Activated T-cell treated with anti-CD3 and anti-CD28 coated beads, Interleukin-2, amount 50 U/mL, for 24 hours (primary cell): ENCODE data around the gene NUPR1.
"Not testable (repeated sequence)": the region's sequence is repeated elsewhere in the genome, so short reads cannot be mapped to it uniquely, and the experiment has no call there.

Experiments
- DNase-seq: peaks from one replicate; pipeline ENCODE4 v3.0.0-alpha.2; 2020
- H3K27ac Mint-ChIP-seq: 2 replicates; pipeline ENCODE4 v1.8.0; 2020; ENCODE audit warnings: mild to moderate bottlenecking, mixed read lengths
- H3K27me3 Mint-ChIP-seq: 2 replicates; pipeline ENCODE4 v1.8.0; 2020; ENCODE audit warnings: mixed read lengths
- H3K36me3 Mint-ChIP-seq: 2 replicates; pipeline ENCODE4 v1.8.0; 2020; ENCODE audit warnings: low read depth, mixed read lengths
- H3K4me1 Mint-ChIP-seq: 2 replicates; pipeline ENCODE4 v1.8.0; 2020; ENCODE audit warnings: low read depth, mixed read lengths
- H3K4me3 Mint-ChIP-seq: 2 replicates; pipeline ENCODE4 v1.8.0; 2020; ENCODE audit warnings: mild to moderate bottlenecking, moderate library complexity, mixed read lengths
- H3K9me3 Mint-ChIP-seq: 2 replicates; pipeline ENCODE4 v1.8.0; 2020; ENCODE audit warnings: mixed read lengths

The NUPR1 gene

GRCh38 chr16:28491230-28491969, 47.4 kb downstream of the NUPR1 start:
- Mint-ChIP-seq H3K4me1 (peaks cover 62% of the 10 kb centered on the region), H3K27ac (peak overlapping the region; percentile 100), H3K9me3 (no peaks in the 10 kb centered on the region), H3K27me3 (no peaks in the 10 kb centered on the region), H3K36me3 (peaks cover 38% of the 10 kb centered on the region), H3K4me3 (peak overlapping the region; percentile 93)
- no peak for DNase-seq

- no peaks in the 10 kb centered on the region for H3K27me3 Mint-ChIP-seq
- peaks cover 68% of the 10 kb centered on the region for H3K36me3 Mint-ChIP-seq
- peak overlapping the region; percentile 26 for H3K27ac Mint-ChIP-seq
- H3K4me1 Mint-ChIP-seq = peaks cover 20% of the 10 kb centered on the region
- DNase-seq = no peak
- H3K4me3 Mint-ChIP-seq = no peak overlapping the region
- H3K9me3 Mint-ChIP-seq = no peaks in the 10 kb centered on the region
Measured at GRCh38 chr16:28486266-28486665, 52.5 kb downstream of the NUPR1 start.

- peak overlapping the region; percentile 57 for H3K27ac Mint-ChIP-seq
- not testable (repeated sequence) for H3K4me3 Mint-ChIP-seq, DNase-seq, H3K27me3 Mint-ChIP-seq, H3K4me1 Mint-ChIP-seq, H3K9me3 Mint-ChIP-seq
- peaks cover 78% of the 10 kb centered on the region for H3K36me3 Mint-ChIP-seq
Measured at GRCh38 chr16:28483361-28483760, 55.4 kb downstream of the NUPR1 start.
